HFFc6 (cell line): ENCODE results near the gene DST. TPM values are rescaled to one million over a fixed set of nuclear protein-coding genes. Genes with fewer than 3 reads are reported as not detected.

Experiments used
- DNase-seq: peaks from one replicate; pipeline ENCODE4 v3.0.0-alpha.2; 2018
- H3K27ac Mint-ChIP-seq: 2 replicates; pipeline ENCODE4 v1.8.0; 2020; ENCODE audit warnings: mild to moderate bottlenecking, mixed read lengths
- H3K27me3 Mint-ChIP-seq: 2 replicates; pipeline ENCODE4 v1.8.0; 2021; ENCODE audit warnings: mild to moderate bottlenecking, moderate library complexity, mixed read lengths; ENCODE audit not compliant: insufficient read depth
- H3K36me3 Mint-ChIP-seq: 2 replicates; pipeline ENCODE4 v1.8.0; 2021; ENCODE audit warnings: low read depth, mixed read lengths
- H3K4me1 Mint-ChIP-seq: 2 replicates; pipeline ENCODE4 v1.8.0; 2020; ENCODE audit warnings: low read depth, mixed read lengths
- H3K4me3 Mint-ChIP-seq: 2 replicates; pipeline ENCODE4 v1.8.0; 2020; ENCODE audit warnings: mild to moderate bottlenecking, moderate library complexity, mixed read lengths
- H3K9me3 Mint-ChIP-seq: 2 replicates; pipeline ENCODE4 v1.8.0; 2020; ENCODE audit warnings: mild to moderate bottlenecking, mixed read lengths
- CTCF ChIP-seq: fragments of 200-600 bp; sonication (generic); IDR thresholded peaks from 2 replicates; pipeline ENCODE4 v1.5.0; 2021; ENCODE audit warnings: antibody characterized with exemption, mild to moderate bottlenecking
- total RNA-seq, 6 experiments: library from RNA; stranded (reverse); fragmentation: NEBNext Ultra II Directional; extraction: Animal tissue kit (Norgen Biotek cat#: 25700); gene quantifications; 2 replicates in 1 of 6; 3 replicates in 5 of 6; pipeline ENCODE4 v1.2.3, GENCODE V29; 2021

Gene DST
- total RNA-seq, 6 experiments from 2014 or later, result 246 to 408 (median 279) TPM

- Mint-ChIP-seq H3K27me3 (no peaks in the 10 kb centered on the region; the same call in none of the 2 replicates), H3K9me3 (no peaks in the 10 kb centered on the region), H3K27ac (peak overlapping the region; percentile 82), H3K4me3 (peak overlapping the region; percentile 69), H3K36me3 (peaks cover 36% of the 10 kb centered on the region), H3K4me1 (peaks cover 82% of the 10 kb centered on the region)
- DNase-seq, result no peak
- no peak for TF ChIP-seq CTCF
Observed at GRCh38 chr6:56685102-56685733, 42.5 kb upstream of the DST start.

- Mint-ChIP-seq H3K4me3 (peak overlapping the region; percentile 69), H3K36me3 (peaks cover 29% of the 10 kb centered on the region), H3K27me3 (no peaks in the 10 kb centered on the region; the same call in none of the 2 replicates), H3K27ac (peak overlapping the region; percentile 82), H3K4me1 (peaks cover 75% of the 10 kb centered on the region), H3K9me3 (no peaks in the 10 kb centered on the region)
- TF ChIP-seq CTCF, result no peak
- no peak for DNase-seq
Observed at GRCh38 chr6:56684342-56685101, 41.8 kb upstream of the DST start.

- TF ChIP-seq CTCF, result no peak
- peak; percentile 94 for DNase-seq
- Mint-ChIP-seq H3K4me1 (peaks cover 69% of the 10 kb centered on the region), H3K27me3 (no peaks in the 10 kb centered on the region; the same call in none of the 2 replicates), H3K27ac (peak overlapping the region; percentile 82), H3K9me3 (no peaks in the 10 kb centered on the region), H3K4me3 (peak overlapping the region; percentile 84), H3K36me3 (peaks cover 27% of the 10 kb centered on the region)
Observed at GRCh38 chr6:56683882-56684281, 41.2 kb upstream of the DST start.

- Mint-ChIP-seq H3K27me3 (no peaks in the 10 kb centered on the region; the same call in none of the 2 replicates), H3K36me3 (peaks cover 22% of the 10 kb centered on the region), H3K9me3 (no peaks in the 10 kb centered on the region), H3K4me1 (peaks cover 56% of the 10 kb centered on the region), H3K27ac (peak overlapping the region; percentile 60), H3K4me3 (peak overlapping the region; percentile 14; the same call in 1 of the 2 replicates)
- no peak for TF ChIP-seq CTCF
- no peak for DNase-seq
Observed at GRCh38 chr6:56682635-56683034, 39.9 kb upstream of the DST start.

- peak; percentile 33 for DNase-seq
- Mint-ChIP-seq H3K27me3 (peaks cover 13% of the 10 kb centered on the region; the same call in 1 of the 2 replicates), H3K4me1 (peaks cover 26% of the 10 kb centered on the region), H3K27ac (no peak overlapping the region), H3K36me3 (peaks cover 11% of the 10 kb centered on the region), H3K9me3 (no peaks in the 10 kb centered on the region), H3K4me3 (no peak overlapping the region)
- no peak for TF ChIP-seq CTCF
Observed at GRCh38 chr6:56677559-56677958, 34.9 kb upstream of the DST start.
